ENCODE measurements around the gene RRN3. TPM values are rescaled to one million over a fixed set of nuclear protein-coding genes. Genes with fewer than 3 reads are reported as not detected.
"Not testable (repeated sequence)": the region's sequence is repeated elsewhere in the genome, so short reads cannot be mapped to it uniquely, and the experiment has no call there.

RRN3 gene
- total RNA-seq, 1 donor from 2014 or later = 27.6 TPM

DNA sequence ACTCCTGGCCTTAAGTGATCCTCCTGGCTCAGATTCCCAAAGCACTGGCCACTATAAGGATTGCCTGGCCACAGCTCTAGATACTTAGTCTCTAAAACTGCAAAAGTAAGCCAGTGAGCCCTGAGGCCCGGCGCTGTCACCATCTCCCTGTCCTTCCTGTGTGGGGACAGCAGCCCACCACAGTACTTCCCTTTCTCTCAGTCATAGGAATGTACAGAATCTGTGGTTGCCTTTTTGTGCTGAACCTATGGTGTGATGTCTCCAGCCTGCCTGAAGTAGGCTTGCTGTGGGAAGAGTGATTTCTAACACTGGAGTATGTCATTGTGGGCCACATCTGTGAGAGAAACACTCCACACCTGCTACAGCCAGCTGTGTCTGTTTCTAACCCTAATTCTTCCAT, 62.9 kb downstream of the RRN3 start:
- H3K27me3 ChIP-seq = no peaks in the 10 kb centered on the region
- TF ChIP-seq CTCF (IDR thresholded peaks at IDR 0.05) = no peak
- DNase-seq (peak; percentile 28), ATAC-seq (no peak)
- no peaks in the 10 kb centered on the region for H3K9me3 ChIP-seq
- H3K4me1 ChIP-seq = peaks cover 6% of the 10 kb centered on the region
- peaks cover 93% of the 10 kb centered on the region for H3K36me3 ChIP-seq
- intact Hi-C loops (cut with DNase I) = no loop called here
- no peak overlapping the region for H3K27ac ChIP-seq
- no peak overlapping the region for H3K4me3 ChIP-seq

GRCh38 chr16:15029749-15030148, 64.3 kb downstream of the RRN3 start:
- intact Hi-C loops (cut with DNase I); ATAC-seq; H3K4me3 ChIP-seq; H3K4me1 ChIP-seq; H3K9me3 ChIP-seq; H3K27me3 ChIP-seq; H3K27ac ChIP-seq: not testable (repeated sequence)
- DNase-seq = peak; percentile 55
- H3K36me3 ChIP-seq = peaks cover 92% of the 10 kb centered on the region

DNA sequence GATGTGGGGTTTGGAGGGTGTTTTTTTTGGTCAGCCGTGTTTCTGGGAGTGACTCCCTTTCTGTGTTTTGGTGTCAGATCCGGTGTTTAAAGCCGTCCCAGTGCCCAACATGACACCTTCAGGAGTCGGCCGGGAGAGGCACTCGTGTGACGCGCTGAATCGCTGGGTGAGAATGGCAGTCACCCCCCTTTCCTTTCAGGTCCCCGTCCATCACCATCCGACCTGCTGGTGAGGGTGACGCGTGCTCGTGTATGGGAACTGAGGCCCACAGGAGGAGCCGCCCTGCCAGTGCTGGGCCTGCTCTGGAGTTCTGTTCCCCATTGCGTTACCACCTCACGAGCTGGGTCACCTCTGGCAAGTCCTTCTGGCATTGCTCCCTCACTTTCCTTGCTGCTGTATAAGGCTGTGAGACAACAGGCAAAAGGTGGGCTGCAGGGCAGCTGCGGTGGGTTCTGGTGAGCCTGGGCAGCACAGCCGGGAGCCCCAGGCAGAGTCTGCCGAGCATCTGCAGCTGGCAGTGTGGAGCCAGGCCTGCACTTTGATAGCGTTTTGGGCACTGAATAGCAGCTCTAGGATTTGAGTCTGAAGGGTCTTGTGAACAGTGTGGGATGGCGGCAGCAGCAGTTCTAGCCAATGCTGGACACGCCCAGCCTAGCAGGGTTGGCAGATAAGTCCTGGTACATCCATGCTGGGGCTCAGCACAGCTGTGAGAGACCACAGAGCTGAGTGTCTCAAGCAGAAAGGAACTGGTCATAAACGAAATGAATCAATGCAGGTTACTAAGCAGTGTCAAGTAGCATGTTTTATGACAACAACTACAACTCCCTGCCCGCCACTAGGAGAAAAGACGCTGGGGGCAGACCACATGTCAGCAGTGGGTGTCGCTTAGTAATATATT, 65.0 kb downstream of the RRN3 start:
- H3K4me1 ChIP-seq; H3K9me3 ChIP-seq; H3K27me3 ChIP-seq; H3K27ac ChIP-seq; intact Hi-C loops (cut with DNase I); H3K4me3 ChIP-seq: not testable (repeated sequence)
- H3K36me3 ChIP-seq = peaks cover 92% of the 10 kb centered on the region
- ATAC-seq (peak; percentile 10), DNase-seq (peak; percentile 67)

DNA sequence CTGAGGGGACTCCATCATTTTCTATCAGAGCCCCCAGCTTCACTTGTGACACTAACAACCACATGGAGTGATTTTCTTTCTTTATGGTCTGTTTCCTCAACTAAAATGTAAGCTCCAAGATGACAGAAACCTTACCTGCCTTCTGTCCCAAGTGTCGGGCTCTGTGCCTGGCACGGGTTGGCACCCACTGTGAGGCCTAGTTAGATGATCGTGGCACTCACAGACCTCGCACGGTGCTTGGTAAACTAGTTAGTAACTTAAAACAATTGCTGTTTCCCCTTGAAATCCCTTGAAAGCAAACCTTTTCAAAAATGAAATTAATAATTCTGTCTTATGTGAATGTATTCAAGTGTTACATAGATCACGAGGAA, 65.7 kb downstream of the RRN3 start:
- H3K4me3 ChIP-seq; ATAC-seq; H3K27ac ChIP-seq; H3K27me3 ChIP-seq; intact Hi-C loops (cut with DNase I); H3K9me3 ChIP-seq; H3K4me1 ChIP-seq: not testable (repeated sequence)
- peaks cover 91% of the 10 kb centered on the region for H3K36me3 ChIP-seq
- peak; percentile 50 for DNase-seq

DNA sequence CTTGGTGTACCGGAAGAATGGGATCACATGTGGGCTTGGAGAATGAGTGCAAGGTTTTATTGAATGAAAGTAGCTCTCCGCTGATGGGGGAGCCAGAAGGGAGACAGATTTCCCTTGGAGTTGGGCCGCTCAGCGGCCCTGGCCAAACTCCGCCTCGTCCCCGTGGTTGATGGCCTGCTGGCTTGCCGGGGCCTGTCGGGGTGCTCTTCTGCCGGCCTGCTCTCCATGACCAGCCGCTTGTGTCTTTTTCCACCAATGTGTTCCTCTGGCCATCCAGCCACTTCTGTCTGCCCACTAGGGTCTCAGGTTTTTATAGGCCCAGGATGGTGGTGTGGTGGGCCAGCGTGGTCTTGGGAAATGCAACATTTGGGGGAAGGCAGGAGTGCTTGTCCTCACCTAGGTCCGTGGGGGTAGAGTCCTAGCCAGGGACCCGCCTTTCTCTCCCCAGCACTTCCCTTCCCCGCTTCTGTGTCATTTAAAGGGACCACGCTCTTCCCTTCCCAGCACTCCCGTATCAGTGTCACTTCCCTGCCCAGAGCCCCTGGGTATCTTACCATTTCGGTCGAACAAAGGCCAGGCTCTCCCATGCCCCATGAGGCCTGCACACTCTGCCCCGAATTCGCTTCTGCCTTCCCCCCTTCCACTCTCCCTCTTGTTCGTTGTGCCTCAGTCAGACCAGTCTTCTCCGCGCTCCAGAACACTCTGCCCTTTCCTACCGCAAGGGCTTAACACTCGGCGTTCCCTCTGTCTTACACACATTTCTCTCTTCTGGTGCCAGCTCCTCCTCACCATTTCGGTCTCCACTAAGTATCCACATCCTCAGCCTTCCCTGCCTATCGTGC, 66.3 kb downstream of the RRN3 start:
- H3K9me3 ChIP-seq; H3K4me1 ChIP-seq; ATAC-seq; intact Hi-C loops (cut with DNase I); H3K27ac ChIP-seq; H3K4me3 ChIP-seq; H3K27me3 ChIP-seq: not testable (repeated sequence)
- DNase-seq = peak; percentile 65
- peaks cover 91% of the 10 kb centered on the region for H3K36me3 ChIP-seq

- H3K27ac ChIP-seq; H3K9me3 ChIP-seq; ATAC-seq; H3K4me3 ChIP-seq; H3K4me1 ChIP-seq; intact Hi-C loops (cut with DNase I); H3K27me3 ChIP-seq: not testable (repeated sequence)
- peak; percentile 62 for DNase-seq
- peaks cover 91% of the 10 kb centered on the region for H3K36me3 ChIP-seq
These were observed 67.0 kb downstream of the RRN3 start for GRCh38 chr16:15027051-15027450.

DNA sequence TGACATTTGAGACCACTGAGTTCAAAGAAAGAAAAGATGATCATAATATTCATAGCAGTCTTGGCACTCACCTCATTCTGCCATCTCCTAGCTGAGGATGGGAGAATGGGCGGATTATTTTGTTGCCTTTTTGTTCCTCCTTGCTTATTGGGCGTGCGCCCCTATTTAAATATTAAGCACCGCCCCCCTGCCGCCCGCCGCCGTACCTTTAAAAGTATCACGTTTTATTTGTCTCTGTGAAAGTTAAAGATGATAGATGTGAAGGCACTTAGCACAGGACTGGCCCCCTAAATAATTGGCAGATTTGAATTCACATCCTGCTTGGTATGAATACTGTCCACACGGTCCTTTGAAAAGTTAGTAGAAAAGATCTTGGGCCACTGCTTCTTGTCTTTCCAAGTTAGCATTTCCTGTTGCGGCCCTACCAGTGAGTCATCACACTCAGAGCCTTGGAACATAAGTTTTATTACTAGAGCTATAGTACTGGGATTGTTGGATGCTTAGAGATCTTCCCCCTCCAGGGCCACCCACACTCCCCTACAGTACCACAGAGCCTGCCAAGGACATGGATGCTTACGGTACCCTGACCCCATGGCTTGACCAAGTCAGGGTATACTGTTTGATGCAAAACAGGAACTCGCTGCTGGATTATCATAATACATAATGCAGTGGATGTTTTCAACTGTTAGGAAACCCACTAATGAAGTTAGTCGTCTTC, 68.7 kb downstream of the RRN3 start:
- H3K27me3 ChIP-seq; H3K9me3 ChIP-seq; H3K4me1 ChIP-seq; intact Hi-C loops (cut with DNase I); DNase-seq; H3K4me3 ChIP-seq; H3K27ac ChIP-seq: not testable (repeated sequence)
- ATAC-seq = peak; percentile 14
- H3K36me3 ChIP-seq = peaks cover 89% of the 10 kb centered on the region

DNA sequence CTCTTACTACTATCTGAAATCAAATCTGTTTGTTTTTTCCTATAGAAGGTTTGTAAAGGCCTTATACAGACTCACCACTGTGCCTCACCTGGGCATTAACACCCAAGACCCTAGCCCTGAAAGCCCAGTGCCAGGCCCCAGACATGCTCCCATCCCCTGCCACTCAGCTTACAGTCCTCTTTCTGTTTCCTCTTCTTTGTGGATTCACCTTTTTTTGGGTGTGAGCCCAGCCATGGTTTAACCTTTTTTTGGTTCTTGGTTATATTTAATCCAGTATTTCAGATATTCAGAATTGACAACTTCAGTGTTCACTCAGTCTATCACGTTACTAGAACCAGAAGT, 69.2 kb downstream of the RRN3 start:
- H3K4me1 ChIP-seq; H3K4me3 ChIP-seq; H3K27me3 ChIP-seq; ATAC-seq; DNase-seq; intact Hi-C loops (cut with DNase I); H3K9me3 ChIP-seq; H3K27ac ChIP-seq: not testable (repeated sequence)
- peaks cover 90% of the 10 kb centered on the region for H3K36me3 ChIP-seq

DNA sequence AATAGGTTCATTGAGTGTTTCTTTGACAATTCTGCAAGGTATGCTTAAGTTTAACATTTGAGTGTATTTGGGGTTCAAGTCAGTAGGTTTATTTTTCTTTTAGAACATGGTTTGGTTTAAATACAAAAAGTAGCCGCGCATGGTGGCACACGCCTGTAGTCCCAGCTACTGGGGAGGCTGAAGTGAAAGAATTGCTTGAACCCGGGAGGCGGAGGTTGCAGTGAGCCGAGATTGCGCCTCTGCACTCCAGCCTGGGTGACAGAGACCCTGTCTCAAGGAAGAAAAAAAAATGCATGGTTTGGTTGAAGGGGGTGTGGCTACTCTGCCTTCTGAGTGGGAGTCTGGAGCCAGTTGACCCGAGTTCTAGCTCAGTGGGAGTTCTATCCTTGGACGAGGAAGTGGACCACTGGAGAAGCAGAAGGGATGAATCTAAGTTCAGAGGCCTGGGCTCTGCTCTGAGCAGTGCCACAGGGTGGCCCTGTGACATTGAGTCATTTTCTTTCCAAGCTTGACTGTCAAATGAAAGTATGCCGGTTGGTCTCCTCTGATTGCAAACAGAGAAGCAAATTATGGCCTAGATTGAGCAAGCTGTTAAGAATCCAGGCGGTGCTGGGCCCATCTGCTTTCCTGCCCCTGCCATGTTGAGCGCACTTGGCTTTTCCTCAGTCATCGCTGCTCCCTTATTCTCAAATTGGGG, 70.5 kb downstream of the RRN3 start:
- H3K4me3 ChIP-seq; H3K27me3 ChIP-seq; H3K4me1 ChIP-seq; H3K27ac ChIP-seq; H3K9me3 ChIP-seq; intact Hi-C loops (cut with DNase I); DNase-seq: not testable (repeated sequence)
- peaks cover 89% of the 10 kb centered on the region for H3K36me3 ChIP-seq
- ATAC-seq = peak; percentile 69

Data from upper lobe of right lung (tissue), 1 donor.